A204.1 (cell line): ENCODE data around the gene APLNR.

Experiments used
- FAIRE-seq: peaks from 2 replicates; lab custom pipeline; 2012; peaks lifted over from hg19 to GRCh38; lab: Jason Lieb, UNC

Gene APLNR

DNA sequence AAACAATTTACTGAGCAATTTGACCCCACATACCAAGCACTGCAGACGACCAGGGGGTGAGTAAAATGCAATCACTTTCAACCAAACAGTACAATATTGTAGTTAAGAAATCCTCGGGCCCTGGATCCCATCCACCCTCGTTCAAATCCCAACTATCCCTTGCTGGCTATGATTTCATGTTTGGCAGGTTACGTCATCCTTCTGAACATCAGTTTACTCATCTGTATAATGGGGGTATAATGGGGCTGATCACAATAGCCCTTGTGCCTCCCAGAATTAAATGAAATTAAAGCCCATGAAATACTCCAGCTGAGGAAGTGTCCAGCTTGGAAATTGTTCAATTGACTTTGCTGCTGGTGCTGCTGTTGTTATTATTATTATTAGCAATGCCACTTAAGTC is 20.6 kb downstream of the APLNR start:
- FAIRE-seq, result no peak

- no peak for FAIRE-seq
These were observed 22.6 kb downstream of the APLNR start for GRCh38 chr11:57214494-57214893.

DNA sequence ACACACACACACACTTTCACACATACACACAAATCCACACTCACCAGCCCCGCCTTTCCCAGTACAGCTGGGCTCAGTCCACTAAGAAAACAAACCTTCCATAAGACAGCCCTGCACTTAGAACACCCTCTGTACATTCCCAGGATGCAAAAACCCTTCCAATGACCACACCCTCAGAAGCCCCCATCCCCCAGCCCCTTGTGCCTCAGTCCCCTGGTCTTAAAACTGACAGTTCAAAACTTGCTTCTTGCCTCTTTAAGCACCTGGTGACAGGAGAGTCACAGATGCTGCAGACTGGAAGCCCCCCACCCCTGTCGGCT is 23.0 kb downstream of the APLNR start:
- no peak for FAIRE-seq

- no peak for FAIRE-seq
These were observed 23.5 kb downstream of the APLNR start for GRCh38 chr11:57213342-57214097.

- FAIRE-seq, result no peak
These were observed 26.3 kb downstream of the APLNR start for GRCh38 chr11:57210781-57211180.

DNA sequence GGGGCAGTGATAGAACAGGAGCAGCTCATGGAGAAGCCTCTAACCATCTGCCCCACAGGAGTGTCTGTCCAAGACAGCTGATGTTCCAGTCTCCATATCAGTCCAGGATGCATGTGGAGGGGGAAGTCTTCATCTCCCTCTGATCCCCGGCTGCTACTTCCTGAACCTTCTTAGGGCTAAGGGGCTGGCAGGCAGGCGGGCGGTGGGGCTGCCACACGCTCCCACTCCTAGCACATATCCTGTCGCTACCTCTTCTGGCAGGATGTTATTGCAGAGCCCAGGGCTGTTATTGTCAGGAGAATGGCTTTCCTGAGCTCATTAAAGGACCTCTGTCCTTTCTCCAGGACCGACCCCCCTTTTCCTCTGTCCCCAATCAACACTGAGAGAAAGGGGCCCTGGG is 29.9 kb downstream of the APLNR start:
- FAIRE-seq, result no peak

DNA sequence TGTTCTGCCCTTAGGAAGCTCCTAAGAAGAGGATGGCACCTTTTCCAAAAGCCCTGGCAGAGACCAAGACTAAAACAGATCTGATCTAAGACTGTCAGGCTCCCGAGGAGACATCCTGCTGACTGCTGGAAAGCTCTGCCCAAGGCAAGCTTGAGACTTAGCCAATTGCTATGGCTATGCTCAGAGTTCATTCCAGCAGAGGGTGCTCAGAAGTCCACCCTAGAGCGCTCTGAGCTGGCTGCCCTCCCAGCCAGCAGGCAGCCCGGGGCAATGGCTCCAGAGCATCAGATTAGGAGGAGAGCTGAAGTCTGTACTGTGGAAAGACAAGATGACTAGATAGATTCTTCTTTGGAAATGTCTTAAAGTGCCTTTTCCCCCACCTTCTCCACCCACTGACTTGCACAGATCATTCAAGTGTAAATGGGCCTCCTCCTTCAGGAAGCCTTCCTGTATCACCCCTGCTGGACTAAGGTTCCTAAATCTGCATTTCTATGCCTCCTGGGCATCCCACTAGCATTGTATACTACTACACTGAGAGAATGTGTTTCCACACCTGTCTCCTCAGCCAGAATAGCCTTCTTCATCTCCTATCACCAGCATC is 31.9 kb downstream of the APLNR start:
- no peak for FAIRE-seq

- no peak for FAIRE-seq
These were observed 33.1 kb downstream of the APLNR start for GRCh38 chr11:57203882-57204480.

DNA sequence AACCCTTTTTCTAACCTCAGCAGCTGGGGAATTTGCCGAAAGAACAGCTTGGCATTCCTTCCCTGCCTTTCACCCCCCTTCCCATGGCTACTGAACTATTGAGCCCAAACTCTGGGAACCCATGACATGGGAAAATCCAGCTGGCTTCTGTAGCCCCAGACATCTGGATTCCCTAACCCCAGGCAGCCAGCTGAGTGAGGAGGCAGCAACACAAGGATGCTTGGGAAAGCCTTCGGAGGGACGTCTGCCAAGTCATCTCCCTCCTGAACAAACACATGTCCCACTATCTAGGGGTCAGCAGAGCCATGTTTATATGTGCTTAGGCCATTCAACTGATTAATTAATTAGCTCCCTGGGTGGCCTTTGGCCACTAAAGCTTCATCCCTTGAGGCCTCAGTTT is 33.7 kb downstream of the APLNR start:
- no peak for FAIRE-seq

DNA sequence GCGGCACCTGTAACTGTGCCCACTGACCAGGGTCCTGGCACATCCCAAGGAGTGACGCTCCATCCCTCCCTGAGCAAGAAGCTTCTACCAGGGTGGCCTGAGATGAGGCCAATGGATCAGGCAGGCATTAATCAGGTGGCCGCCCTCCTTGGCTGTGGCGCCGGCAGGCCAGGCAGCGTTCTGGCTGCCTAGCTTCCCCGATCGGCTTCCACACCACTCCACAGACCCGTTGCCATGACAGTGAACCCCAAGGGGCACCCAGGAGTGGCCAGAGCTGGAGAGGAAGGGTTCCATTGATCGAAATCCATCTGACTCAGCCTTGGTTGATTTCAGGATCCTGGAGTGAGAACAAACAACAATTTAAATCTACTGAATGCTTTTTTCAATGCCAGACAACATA is 34.8 kb downstream of the APLNR start:
- no peak for FAIRE-seq

DNA sequence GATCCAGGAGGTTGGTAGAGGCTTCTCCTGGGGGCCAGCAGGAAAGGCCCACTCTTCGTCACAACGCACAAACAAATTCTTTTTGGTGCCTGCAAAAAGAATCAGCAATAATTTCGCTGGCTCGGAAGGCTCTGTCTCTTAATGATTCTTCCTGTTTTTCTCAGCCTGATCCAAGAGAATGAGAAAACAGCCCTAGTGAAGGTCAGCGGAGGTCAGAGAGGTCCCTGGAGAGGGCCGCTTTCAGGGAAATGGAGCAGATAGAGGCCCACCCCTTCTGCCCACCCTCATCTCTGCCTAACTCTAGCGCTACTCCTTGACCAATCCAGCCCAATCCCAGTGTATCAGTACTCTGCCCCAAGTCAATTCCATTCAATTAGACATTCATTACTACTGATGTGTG is 36.1 kb downstream of the APLNR start:
- FAIRE-seq, result no peak

GRCh38 chr11:57199330-57199729 is 37.7 kb downstream of the APLNR start:
- FAIRE-seq, result no peak

- no peak for FAIRE-seq
These were observed 39.3 kb downstream of the APLNR start for GRCh38 chr11:57197762-57198161.

DNA sequence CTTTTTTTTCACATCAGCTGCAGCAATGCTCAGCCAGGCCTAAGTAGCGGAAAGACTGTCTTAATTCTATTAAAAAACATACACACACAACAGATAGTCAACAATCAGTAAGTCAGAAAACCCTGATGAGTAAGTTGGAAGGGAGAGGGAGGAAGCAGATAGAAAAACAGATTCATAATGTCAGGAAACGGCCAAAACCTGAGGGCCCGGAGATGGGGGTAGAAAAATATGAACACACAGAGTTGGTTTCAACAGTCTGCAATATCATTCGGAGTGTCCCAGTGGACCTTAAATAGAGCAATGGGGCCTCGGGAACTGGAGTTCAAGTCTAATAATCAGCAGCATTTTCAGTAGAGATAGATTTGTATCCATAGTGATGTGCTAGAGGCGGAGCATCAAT is 40.5 kb downstream of the APLNR start:
- no peak for FAIRE-seq

DNA sequence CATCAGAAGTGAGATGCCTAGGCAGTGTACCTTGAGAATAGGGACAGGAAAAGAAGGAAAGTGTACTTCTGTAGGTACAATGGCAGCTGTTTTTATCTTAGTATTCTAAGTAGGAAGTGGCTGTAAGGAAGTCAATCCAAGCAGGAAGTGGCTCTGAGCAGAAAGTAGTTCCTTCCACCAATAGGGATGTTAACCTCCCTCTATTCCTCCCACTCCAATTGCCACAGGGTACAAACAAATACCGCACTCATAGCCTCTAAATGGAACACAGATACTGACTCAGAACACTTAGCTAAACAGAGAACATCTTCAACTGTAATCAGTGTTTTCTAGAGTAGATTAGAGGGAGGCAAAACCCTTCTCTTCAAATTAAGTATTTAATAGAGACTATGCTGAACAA is 44.7 kb downstream of the APLNR start:
- no peak for FAIRE-seq

DNA sequence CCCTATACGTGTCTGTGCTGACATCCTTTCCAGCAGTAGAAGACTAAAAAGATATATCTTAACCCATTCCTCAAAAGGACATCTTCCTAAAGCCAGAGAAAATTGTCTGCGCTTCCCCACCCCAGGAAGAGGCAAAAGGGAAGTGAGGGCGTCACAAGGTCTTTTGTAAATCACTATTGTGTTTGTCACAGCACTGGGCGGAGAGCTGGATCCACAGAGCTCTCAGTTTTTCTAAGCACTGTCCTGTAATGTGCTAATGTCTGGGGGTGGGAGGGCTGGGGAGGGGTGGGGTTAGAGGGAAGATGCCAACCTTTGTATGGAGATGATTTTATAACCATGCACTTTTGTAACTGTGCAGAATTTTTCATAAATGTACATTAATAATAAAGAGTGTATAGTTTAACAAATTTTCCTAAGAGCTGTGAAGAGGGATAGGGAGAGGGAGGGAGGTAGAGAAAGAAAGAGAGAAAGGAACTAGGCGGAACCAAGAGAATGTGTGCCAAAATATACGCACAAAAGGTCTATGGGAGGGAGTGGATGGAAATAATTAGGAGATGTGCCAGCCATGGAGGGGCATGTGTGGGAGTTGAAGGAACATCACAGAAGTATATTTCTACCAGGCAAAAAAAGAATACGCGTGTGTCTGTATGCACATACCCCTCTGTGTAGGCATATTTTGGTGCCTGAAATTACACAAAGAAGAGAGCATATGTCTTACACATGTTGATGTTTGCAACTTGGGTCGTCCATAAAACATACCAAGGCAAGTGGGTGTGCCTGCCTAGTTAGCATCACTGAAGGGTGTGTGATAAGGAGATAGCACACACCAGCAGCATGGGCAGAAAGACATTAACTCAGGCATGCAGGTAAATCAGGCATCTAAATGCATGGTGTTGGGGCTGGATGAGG is 45.5 kb downstream of the APLNR start:
- FAIRE-seq, result no peak

DNA sequence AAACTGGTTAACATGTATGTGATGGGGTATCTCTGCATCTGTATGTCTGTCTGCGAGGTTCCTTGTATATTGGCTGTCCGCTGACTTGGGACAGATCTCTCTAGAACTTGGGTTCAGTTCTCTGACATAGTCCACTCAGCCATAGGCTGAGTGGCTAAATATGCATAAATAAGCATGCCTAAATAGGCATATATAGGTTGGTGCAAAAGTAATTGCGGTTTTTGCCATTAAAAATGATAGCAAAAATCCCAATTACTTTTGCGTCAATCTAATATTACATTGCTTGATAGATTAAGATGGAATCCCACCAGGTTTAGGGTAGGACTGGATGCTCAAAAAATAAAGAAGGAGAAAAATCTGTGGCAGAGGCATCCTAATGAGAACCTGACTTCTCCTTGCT is 46.5 kb downstream of the APLNR start:
- no peak for FAIRE-seq
